AG04449 (cell line): ENCODE measurements around the gene YTHDF1.

Source experiments
- CTCF ChIA-PET: fragments of 350-600 bp; formaldehyde crosslinking; extraction: SDS; loops from one replicate; lab custom pipeline; 2021; ENCODE audit warnings: antibody characterized with exemption; lab: Yijun Ruan, JAX
- POLR2A ChIA-PET: fragments of 400-600, 350-600 bp; formaldehyde crosslinking; extraction: SDS; loops from one replicate; lab custom pipeline; 2020; ENCODE audit warnings: antibody characterized with exemption, inconsistent platforms; lab: Yijun Ruan, JAX
- DNase-seq: peaks from one replicate; pipeline ENCODE4 v3.0.0-alpha.2; 2010; ENCODE audit warnings: low read depth, low spot score
- H3K4me3 ChIP-seq: 2 replicates; pipeline ENCODE4 v1.5.1; 2011; ENCODE audit warnings: low read depth, mild to moderate bottlenecking, control low read depth, low read length
- CTCF ChIP-seq: IDR thresholded peaks from one replicate; pipeline ENCODE4 v1.5.1; 2011; ENCODE audit warnings: mild to moderate bottlenecking, moderate library complexity, low read length, control low read depth, inconsistent platforms; ENCODE audit not compliant: insufficient read depth; ENCODE audit errors: missing control alignments

YTHDF1 gene

GRCh38 chr20:63164484-63165355 is 51.2 kb downstream of the YTHDF1 start:
- TF ChIP-seq CTCF = no peak
- ChIA-PET CTCF (no interaction called here), POLR2A (no interaction called here)
- no peak for DNase-seq
- H3K4me3 ChIP-seq = no peak overlapping the region

- POLR2A ChIA-PET = no interaction called here
- no peak for DNase-seq
- CTCF ChIA-PET = no interaction called here
- no peak for TF ChIP-seq CTCF
- H3K4me3 ChIP-seq = no peak overlapping the region
Measured at GRCh38 chr20:63163596-63164483, 52.1 kb downstream of the YTHDF1 start.

GRCh38 chr20:63163171-63163570 is 52.8 kb downstream of the YTHDF1 start:
- CTCF ChIA-PET = no interaction called here
- no peak for TF ChIP-seq CTCF
- no peak for DNase-seq
- H3K4me3 ChIP-seq = no peak overlapping the region
- POLR2A ChIA-PET = no interaction called here

- CTCF ChIA-PET = no interaction called here
- no peak overlapping the region for H3K4me3 ChIP-seq
- DNase-seq = no peak
- no peak for TF ChIP-seq CTCF
- POLR2A ChIA-PET = no interaction called here
Measured at GRCh38 chr20:63162206-63162795, 53.6 kb downstream of the YTHDF1 start.

GRCh38 chr20:63161176-63161651 is 54.7 kb downstream of the YTHDF1 start:
- ChIA-PET CTCF (no interaction called here), POLR2A (no interaction called here)
- DNase-seq = no peak
- no peak for TF ChIP-seq CTCF
- H3K4me3 ChIP-seq = no peak overlapping the region
